Activated B cell treated with CpG ODN at 0.5 μM for 24 hours (primary cell): ENCODE measurements around the gene FAXDC2. TPM values are rescaled to one million over a fixed set of nuclear protein-coding genes. Genes with fewer than 3 reads are reported as not detected.

Experiments used
- ATAC-seq: fragments of 200-7000 bp; cut with Tn5 transposase; one replicate; pipeline ENCODE4 v1.10.0; 2021; ENCODE audit warnings: low read depth, mild to moderate bottlenecking, moderate library complexity
- CTCF ChIA-PET: fragments of 350-600 bp; sonication (Branson Sonifier 250); formaldehyde crosslinking; loops from one replicate; lab custom pipeline; 2021; ENCODE audit warnings: antibody characterized with exemption; lab: Charles Lee
- POLR2A ChIA-PET: fragments of 350-600 bp; sonication (Branson Sonifier 250); formaldehyde crosslinking; loops from one replicate; lab custom pipeline; 2021; ENCODE audit warnings: antibody characterized with exemption; lab: Charles Lee
- DNase-seq: peaks from one replicate; pipeline ENCODE4 v3.0.0; 2022
- H3K27ac Mint-ChIP-seq: one replicate; pipeline ENCODE4 v1.8.0; 2020; ENCODE audit warnings: mixed read lengths
- H3K27me3 Mint-ChIP-seq: one replicate; pipeline ENCODE4 v1.8.0; 2021; ENCODE audit warnings: mixed read lengths
- H3K36me3 Mint-ChIP-seq: one replicate; pipeline ENCODE4 v1.8.0; 2021; ENCODE audit warnings: low read depth, mixed read lengths
- H3K4me1 Mint-ChIP-seq: one replicate; pipeline ENCODE4 v1.8.0; 2021; ENCODE audit warnings: mixed read lengths
- H3K4me3 Mint-ChIP-seq: one replicate; pipeline ENCODE4 v1.8.0; 2020; ENCODE audit warnings: mild to moderate bottlenecking, mixed read lengths
- H3K9me3 Mint-ChIP-seq: one replicate; pipeline ENCODE4 v1.8.0; 2020; ENCODE audit warnings: mixed read lengths
- intact Hi-C: fragments of 100-400 bp; cut with micrococcal nuclease; formaldehyde crosslinking; loops from one replicate; pipeline ENCODE4 v1.15.1; 2024
- total RNA-seq: library from RNA; stranded (reverse); gene quantifications from 2 replicates; pipeline ENCODE4 v1.2.3, GENCODE V29; 2022
- TF ChIP-seq, protein P1 (sequence below): fragments of 200-600 bp; IDR thresholded peaks from one replicate; pipeline ENCODE4 v1.8.0; 2022; ENCODE audit warnings: antibody characterized with exemption, mild to moderate bottlenecking

The FAXDC2 gene
- total RNA-seq, 1 donor from 2014 or later, result not detected

DNA sequence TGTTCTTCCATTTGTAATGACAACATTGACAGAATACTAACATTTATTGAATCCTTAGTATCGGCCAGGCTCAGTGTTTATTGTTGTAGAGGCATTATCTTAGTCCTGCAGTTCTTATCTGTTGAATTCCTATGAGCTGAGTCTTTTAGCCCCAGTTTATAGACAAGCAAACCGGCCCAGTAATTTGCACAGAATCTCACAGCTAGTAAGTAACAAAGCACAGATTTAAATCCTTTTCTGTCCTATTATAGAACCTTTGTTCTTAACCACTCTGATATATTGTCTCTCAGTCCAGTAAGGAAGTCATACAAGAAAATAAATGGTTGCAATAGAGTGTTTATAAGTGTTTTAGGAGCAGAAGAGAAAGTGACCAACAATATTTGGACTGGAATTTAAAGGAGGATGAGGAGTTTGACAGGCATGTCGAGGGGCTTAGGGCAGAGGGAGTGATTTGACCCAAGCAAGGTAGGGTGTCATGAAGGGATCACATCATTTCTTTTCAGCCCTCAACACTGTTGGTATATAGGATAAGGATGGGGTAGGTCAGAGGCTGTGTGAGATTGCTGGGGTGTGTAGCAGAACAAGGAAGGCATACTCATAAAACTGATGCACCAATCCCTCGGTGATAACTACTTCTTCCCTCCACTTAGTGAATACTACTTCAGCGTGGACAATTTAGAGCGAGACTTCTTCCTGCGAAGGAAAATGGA lies 55.7 kb downstream of the FAXDC2 start:
- Mint-ChIP-seq H3K9me3 (no peaks in the 10 kb centered on the region), H3K27me3 (no peaks in the 10 kb centered on the region), H3K36me3 (peaks cover 84% of the 10 kb centered on the region), H3K4me3 (no peak overlapping the region), H3K27ac (no peak overlapping the region), H3K4me1 (peaks cover 27% of the 10 kb centered on the region)
- TF ChIP-seq, protein P1, sequence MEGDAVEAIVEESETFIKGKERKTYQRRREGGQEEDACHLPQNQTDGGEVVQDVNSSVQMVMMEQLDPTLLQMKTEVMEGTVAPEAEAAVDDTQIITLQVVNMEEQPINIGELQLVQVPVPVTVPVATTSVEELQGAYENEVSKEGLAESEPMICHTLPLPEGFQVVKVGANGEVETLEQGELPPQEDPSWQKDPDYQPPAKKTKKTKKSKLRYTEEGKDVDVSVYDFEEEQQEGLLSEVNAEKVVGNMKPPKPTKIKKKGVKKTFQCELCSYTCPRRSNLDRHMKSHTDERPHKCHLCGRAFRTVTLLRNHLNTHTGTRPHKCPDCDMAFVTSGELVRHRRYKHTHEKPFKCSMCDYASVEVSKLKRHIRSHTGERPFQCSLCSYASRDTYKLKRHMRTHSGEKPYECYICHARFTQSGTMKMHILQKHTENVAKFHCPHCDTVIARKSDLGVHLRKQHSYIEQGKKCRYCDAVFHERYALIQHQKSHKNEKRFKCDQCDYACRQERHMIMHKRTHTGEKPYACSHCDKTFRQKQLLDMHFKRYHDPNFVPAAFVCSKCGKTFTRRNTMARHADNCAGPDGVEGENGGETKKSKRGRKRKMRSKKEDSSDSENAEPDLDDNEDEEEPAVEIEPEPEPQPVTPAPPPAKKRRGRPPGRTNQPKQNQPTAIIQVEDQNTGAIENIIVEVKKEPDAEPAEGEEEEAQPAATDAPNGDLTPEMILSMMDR, result no peak
- POLR2A ChIA-PET, result no interaction called here
- no peak for ATAC-seq
- CTCF ChIA-PET, result no interaction called here
- intact Hi-C loops, result loop anchor here (5.0 kb wide), 1 partner anchor 37 kb away; the partner anchor contains the start of gene LARP1
- DNase-seq, result no peak

DNA sequence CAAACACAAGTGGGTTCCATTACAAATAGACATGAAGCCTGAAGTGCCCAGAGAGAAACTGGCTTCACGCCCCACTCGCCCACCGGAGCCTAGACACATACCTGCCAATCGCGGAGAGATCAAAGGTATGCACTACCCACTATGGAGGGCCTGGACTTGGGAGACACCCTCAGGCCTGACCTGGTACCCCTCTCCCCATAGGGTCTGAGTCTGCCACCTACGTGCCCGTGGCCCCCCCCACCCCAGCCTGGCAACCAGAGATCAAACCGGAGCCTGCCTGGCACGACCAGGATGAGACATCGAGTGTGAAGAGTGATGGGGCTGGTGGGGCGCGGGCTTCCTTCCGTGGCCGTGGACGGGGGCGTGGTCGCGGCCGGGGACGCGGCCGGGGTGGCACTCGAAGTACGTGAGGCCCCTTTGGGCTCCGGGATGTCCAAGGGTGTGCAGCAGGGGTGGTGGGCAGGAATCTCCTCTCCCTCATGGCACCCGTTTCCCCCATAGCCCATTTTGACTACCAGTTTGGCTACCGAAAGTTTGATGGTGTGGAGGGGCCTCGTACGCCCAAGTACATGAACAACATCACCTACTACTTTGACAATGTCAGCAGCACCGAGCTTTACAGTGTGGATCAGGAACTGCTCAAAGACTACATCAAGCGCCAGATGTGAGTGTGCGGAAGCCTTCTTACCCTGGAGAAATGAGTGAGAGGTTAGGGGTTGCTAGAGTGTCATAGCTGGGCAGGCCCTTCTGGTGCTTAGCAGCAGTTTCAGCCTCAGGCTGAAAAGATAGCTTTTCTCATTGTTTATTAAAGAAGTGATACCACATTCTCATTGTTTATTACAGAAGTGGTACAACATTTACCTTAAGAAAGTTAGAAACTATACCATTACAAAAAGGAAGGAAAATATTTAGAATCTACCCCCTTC lies 56.5 kb downstream of the FAXDC2 start:
- POLR2A ChIA-PET, result no interaction called here
- Mint-ChIP-seq H3K36me3 (peaks cover 76% of the 10 kb centered on the region), H3K4me3 (no peak overlapping the region)

GRCh38 chr5:154791535-154791934 lies 58.9 kb downstream of the FAXDC2 start:
- H3K4me3 Mint-ChIP-seq, result no peak overlapping the region
- TF ChIP-seq, protein P1, result no peak
- ATAC-seq (peak; percentile 62), DNase-seq (no peak)
- no peaks in the 10 kb centered on the region for H3K27me3 Mint-ChIP-seq
- ChIA-PET POLR2A (no interaction called here), CTCF (no interaction called here)
- intact Hi-C loops, result loop anchor here (5.0 kb wide), 1 partner anchor 34 kb away; the partner anchor contains the start of gene LARP1
- peaks cover 64% of the 10 kb centered on the region for H3K36me3 Mint-ChIP-seq
- peaks cover 47% of the 10 kb centered on the region for H3K4me1 Mint-ChIP-seq
- peak overlapping the region; percentile 71 for H3K27ac Mint-ChIP-seq
- no peaks in the 10 kb centered on the region for H3K9me3 Mint-ChIP-seq

More for the DNA sequence above, 56.5 kb downstream of the FAXDC2 start:
- TF ChIP-seq, protein P1, result no peak
- DNase-seq (no peak), ATAC-seq (no peak)
- intact Hi-C loops, result loop anchor here (5.0 kb wide), 1 partner anchor 37 kb away; the partner anchor contains the start of gene LARP1
- H3K27ac Mint-ChIP-seq, result no peak overlapping the region
- H3K27me3 Mint-ChIP-seq, result no peaks in the 10 kb centered on the region
- no peaks in the 10 kb centered on the region for H3K9me3 Mint-ChIP-seq
- peaks cover 29% of the 10 kb centered on the region for H3K4me1 Mint-ChIP-seq
- CTCF ChIA-PET, result interaction anchor here (0.9 kb wide), 1 partner anchor 17 kb away, joined by 4 read pairs; no protein-coding TSS in a partner anchor

- DNase-seq (no peak), ATAC-seq (no peak)
- ChIA-PET POLR2A (no interaction called here), CTCF (no interaction called here)
- Mint-ChIP-seq H3K9me3 (no peaks in the 10 kb centered on the region), H3K4me1 (peaks cover 79% of the 10 kb centered on the region), H3K27ac (peak overlapping the region; percentile 32), H3K4me3 (no peak overlapping the region), H3K36me3 (peaks cover 42% of the 10 kb centered on the region), H3K27me3 (no peaks in the 10 kb centered on the region)
- TF ChIP-seq, protein P1, result no peak
- intact Hi-C loops, result no loop called here
These were observed 62.2 kb downstream of the FAXDC2 start for GRCh38 chr5:154788212-154788611.

- no peak overlapping the region for H3K27ac Mint-ChIP-seq
- DNase-seq (no peak), ATAC-seq (no peak)
- ChIA-PET CTCF (no interaction called here), POLR2A (no interaction called here)
- H3K9me3 Mint-ChIP-seq, result no peaks in the 10 kb centered on the region
- intact Hi-C loops, result no loop called here
- TF ChIP-seq, protein P1, result no peak
- H3K4me1 Mint-ChIP-seq, result peaks cover 87% of the 10 kb centered on the region
- peaks cover 25% of the 10 kb centered on the region for H3K36me3 Mint-ChIP-seq
- no peaks in the 10 kb centered on the region for H3K27me3 Mint-ChIP-seq
- H3K4me3 Mint-ChIP-seq, result no peak overlapping the region
These were observed 64.0 kb downstream of the FAXDC2 start for GRCh38 chr5:154786414-154786813.
